Spleen (tissue), 7 donors: Measurements from ENCODE around the gene MEX3C.

ENCODE experiments used
- CTCF ChIP-seq, 11 experiments: fragments of 200-600 bp in 7 of 11; fragments of 450-650 bp in 4 of 11; sonication (generic) in 4 of 11; IDR thresholded peaks in 8 of 11; conservative IDR thresholded peaks in 3 of 11; 1 replicate in 7 of 11; 2 replicates in 4 of 11; pipeline versions ENCODE4 v1.4.0 to v1.8.0; 2016 to 2021; ENCODE audit warnings: antibody characterized with exemption in 11 of 11, inconsistent platforms in 4 of 11, mild to moderate bottlenecking in 1 of 11
- POLR2A ChIP-seq, 3 donors: fragments of 450-650 bp; IDR thresholded peaks; one replicate each; pipeline ENCODE4 v1.5.1; 2017; ENCODE audit warnings: antibody characterized with exemption in 3 of 3, mild to moderate bottlenecking in 1 of 3
- POLR2AphosphoS5 ChIP-seq, 3 donors: sonication (generic); formaldehyde crosslinking; IDR thresholded peaks; one replicate each; pipeline ENCODE4 v1.5.1; 2017; ENCODE audit warnings: antibody characterized with exemption in 3 of 3
- donor health status: DM: no; HTN: no; CAD: no; lungs with moderate emphysema.
- donor health status: DM: no; HTN: no; CAD: no.
- donor health status: DM: no; HTN: no; CAD: no.

- TF ChIP-seq CTCF (IDR thresholded peaks at IDR 0.05 in 8 of 11, conservative IDR thresholded peaks at IDR 0.05 in 3 of 11) = no peak
- no peak for TF ChIP-seq POLR2A (IDR thresholded peaks at IDR 0.05)
- no peak for TF ChIP-seq POLR2AphosphoS5 (IDR thresholded peaks at IDR 0.05)
These were observed 25.7 kb downstream of the MEX3C start for GRCh38 chr18:51171625-51172259.
